Liver (tissue), 9 donors: ENCODE results near the gene KNDC1. TPM values are rescaled to one million over a fixed set of nuclear protein-coding genes. Genes with fewer than 3 reads are reported as not detected.

ENCODE experiments used
- DNase-seq: peaks from one replicate; pipeline ENCODE4 v3.0.0-alpha.2; 2017; ENCODE audit warnings: low spot score
- H3K27ac ChIP-seq, 2 donors: one replicate each; pipeline ENCODE4 v1.7.0; 2013; ENCODE audit warnings: inconsistent platforms in 2 of 2, low read length in 2 of 2, control low read depth in 1 of 2, low read depth in 1 of 2, mild to moderate bottlenecking in 1 of 2
- H3K27me3 ChIP-seq, 4 donors: one replicate each; pipeline versions ENCODE4 v1.6.1 to v1.7.0; 2013; ENCODE audit warnings: low read length in 3 of 4, inconsistent platforms in 1 of 4, mild to moderate bottlenecking in 1 of 4, moderate library complexity in 1 of 4; ENCODE audit not compliant: control insufficient read depth in 4 of 4, insufficient read depth in 4 of 4
- H3K36me3 ChIP-seq, 4 donors: one replicate each; pipeline versions ENCODE4 v1.6.1 to v1.7.0; 2013; ENCODE audit warnings: low read length in 3 of 4, mild to moderate bottlenecking in 3 of 4, low read depth in 1 of 4, moderate library complexity in 1 of 4; ENCODE audit not compliant: control insufficient read depth in 4 of 4, insufficient read depth in 3 of 4
- H3K4me1 ChIP-seq, 4 donors: one replicate each; pipeline versions ENCODE4 v1.6.1 to v1.7.0; 2013; ENCODE audit warnings: low read length in 3 of 4, mild to moderate bottlenecking in 3 of 4, moderate library complexity in 1 of 4; ENCODE audit not compliant: control insufficient read depth in 4 of 4, insufficient read depth in 4 of 4
- H3K4me3 ChIP-seq, 3 donors: one replicate each; pipeline versions ENCODE4 v1.6.1 to v1.7.0; 2013; ENCODE audit warnings: low read length in 3 of 3, control low read depth in 1 of 3, low read depth in 1 of 3, mild to moderate bottlenecking in 1 of 3
- H3K9ac ChIP-seq, 2 donors: one replicate each; pipeline ENCODE4 v1.7.0; 2013; ENCODE audit warnings: low read length in 2 of 2, mild to moderate bottlenecking in 2 of 2, moderate library complexity in 2 of 2, control low read depth in 1 of 2, low read depth in 1 of 2
- H3K9me3 ChIP-seq, 4 donors: one replicate each; pipeline versions ENCODE4 v1.6.1 to v1.7.0; 2013; ENCODE audit warnings: low read length in 3 of 4; ENCODE audit not compliant: control insufficient read depth in 4 of 4
- EGR1 ChIP-seq, 2 donors: IDR thresholded peaks; 2 replicates each; pipeline ENCODE4 v1.6.1; 2016 to 2018; ENCODE audit warnings: antibody characterized with exemption in 2 of 2, low read depth in 2 of 2
- FOXA1 ChIP-seq: IDR thresholded peaks from 2 replicates; pipeline ENCODE4 v1.6.1; 2016; ENCODE audit warnings: antibody characterized with exemption
- FOXA2 ChIP-seq: IDR thresholded peaks from 2 replicates; pipeline ENCODE4 v1.6.1; 2016; ENCODE audit warnings: antibody characterized with exemption
- GABPA ChIP-seq, 2 donors: IDR thresholded peaks in 1 of 2; conservative IDR thresholded peaks in 1 of 2; 2 replicates each; pipeline ENCODE4 v1.6.1; 2016; ENCODE audit warnings: antibody characterized with exemption in 2 of 2, mild to moderate bottlenecking in 1 of 2, moderate library complexity in 1 of 2
- HNF4A ChIP-seq, 2 donors: conservative IDR thresholded peaks; 2 replicates each; pipeline ENCODE4 v1.6.1; 2016; ENCODE audit warnings: antibody characterized with exemption in 2 of 2, mild to moderate bottlenecking in 2 of 2
- HNF4G ChIP-seq: IDR thresholded peaks from 2 replicates; pipeline ENCODE4 v1.6.1; 2016; ENCODE audit warnings: antibody characterized with exemption
- JUND ChIP-seq, 2 donors: IDR thresholded peaks; 2 replicates each; pipeline ENCODE4 v1.6.1; 2016; ENCODE audit warnings: antibody characterized with exemption in 2 of 2
- NR2F2 ChIP-seq: IDR thresholded peaks from 2 replicates; pipeline ENCODE4 v1.6.1; 2016; ENCODE audit warnings: antibody characterized with exemption
- RAD21 ChIP-seq, 2 donors: IDR thresholded peaks; 2 replicates each; pipeline ENCODE4 v1.6.1; 2016; ENCODE audit warnings: antibody characterized with exemption in 2 of 2, mild to moderate bottlenecking in 2 of 2
- RXRA ChIP-seq, 2 donors: IDR thresholded peaks; 2 replicates each; pipeline ENCODE4 v1.6.1; 2017 to 2018; ENCODE audit warnings: antibody characterized with exemption in 2 of 2, mild to moderate bottlenecking in 1 of 2
- SP1 ChIP-seq: IDR thresholded peaks from 2 replicates; pipeline ENCODE4 v1.6.1; 2018; ENCODE audit warnings: antibody characterized with exemption, mild to moderate bottlenecking
- TAF1 ChIP-seq: conservative IDR thresholded peaks from 2 replicates; pipeline ENCODE4 v1.6.1; 2016; ENCODE audit warnings: antibody characterized with exemption, mild to moderate bottlenecking
- YY1 ChIP-seq: IDR thresholded peaks from 2 replicates; pipeline ENCODE4 v1.6.1; 2016; ENCODE audit warnings: antibody characterized with exemption, mild to moderate bottlenecking
- WGBS: extraction: QIAGEN DNeasy Blood & Tissue Kit; methylation state at CpG from one replicate; pipeline ENCODE4 v1.1.7; 2013; 5-methylcytosine and 5-hydroxymethylcytosine counted together
- polyA plus RNA-seq, 2 donors: library from polyadenylated mRNA; stranded (reverse) in 1 of 2; unstranded in 1 of 2; fragments of 200-250 nt in 1 of 2; fragments of >200 nt in 1 of 2; fragmentation: Nextera tagmentation in 1 of 2; extraction: Ambion mirVana in 1 of 2; gene quantifications; one replicate each; pipeline versions ENCODE4 v1.2.1 to v1.2.3, GENCODE V29; 2013 to 2015
- total RNA-seq, 2 donors: library from RNA; depleted of rRNA; stranded (reverse); fragments of >200 nt; gene quantifications; one replicate each; pipeline ENCODE4 v1.2.3, GENCODE V29; 2014
- TF ChIP-seq, protein P1 (sequence below): fragments of 150-350 bp; IDR thresholded peaks from 2 replicates; pipeline ENCODE4 v1.5.1; 2017; ENCODE audit warnings: improper control_type of control experiment, low read depth, low read length; ENCODE audit not compliant: missing input control
- TF ChIP-seq, protein P2 (sequence below): IDR thresholded peaks from 2 replicates; pipeline ENCODE4 v1.6.1; 2016; ENCODE audit warnings: antibody characterized with exemption, mild to moderate bottlenecking
- TF ChIP-seq, protein P3 (sequence below): IDR thresholded peaks from 2 replicates; pipeline ENCODE4 v1.6.1; 2016; ENCODE audit warnings: antibody characterized with exemption
- TF ChIP-seq, protein P4 (sequence below): IDR thresholded peaks from 2 replicates; pipeline ENCODE4 v1.6.1; 2016; ENCODE audit warnings: antibody characterized with exemption
- donor health status: healthy.
- donor health status: healthy.
- donor health status: healthy.
- donor health status: healthy.
- donor health status: healthy.

KNDC1 gene
- total and polyA plus RNA-seq, 4 donors = 0.53 to 12.9 (median 4.3) TPM

DNA sequence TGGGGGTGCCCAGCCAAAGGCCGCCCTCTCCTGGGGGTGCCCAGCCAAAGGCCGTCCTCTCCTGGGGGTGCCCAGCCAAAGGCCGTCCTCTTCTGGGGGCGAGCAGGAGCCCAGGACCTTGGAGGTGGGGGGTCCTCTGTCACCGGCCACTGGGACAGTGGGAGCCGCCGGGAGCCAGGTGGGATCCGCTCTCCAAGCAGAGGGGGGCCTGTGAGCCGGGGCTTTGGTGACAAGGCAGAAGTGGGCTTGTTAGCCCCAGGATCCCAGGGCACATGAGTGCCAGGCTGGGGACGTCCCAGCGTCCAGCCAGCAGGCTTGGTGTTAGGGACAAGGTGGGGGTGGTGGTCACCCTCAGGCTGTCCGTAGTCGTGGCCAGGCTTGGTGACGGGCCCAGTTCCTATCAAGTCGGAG is 40.6 kb downstream of the KNDC1 start:
- Histone ChIP-seq H3K27ac (no peak overlapping the region), H3K36me3 (peaks cover 0 to 19% (median 0%) of the 10 kb centered on the region in 4 donors), H3K4me1 (no peaks in the 10 kb centered on the region), H3K9me3 (no peaks in the 10 kb centered on the region), H3K9ac (no peak overlapping the region), H3K27me3 (no peaks in the 10 kb centered on the region), H3K4me3 (no peak overlapping the region)
- DNase-seq = no peak
- WGBS = 85% methylated on average over 15 of the region's 15 CpGs
- TF ChIP-seq, protein P1, sequence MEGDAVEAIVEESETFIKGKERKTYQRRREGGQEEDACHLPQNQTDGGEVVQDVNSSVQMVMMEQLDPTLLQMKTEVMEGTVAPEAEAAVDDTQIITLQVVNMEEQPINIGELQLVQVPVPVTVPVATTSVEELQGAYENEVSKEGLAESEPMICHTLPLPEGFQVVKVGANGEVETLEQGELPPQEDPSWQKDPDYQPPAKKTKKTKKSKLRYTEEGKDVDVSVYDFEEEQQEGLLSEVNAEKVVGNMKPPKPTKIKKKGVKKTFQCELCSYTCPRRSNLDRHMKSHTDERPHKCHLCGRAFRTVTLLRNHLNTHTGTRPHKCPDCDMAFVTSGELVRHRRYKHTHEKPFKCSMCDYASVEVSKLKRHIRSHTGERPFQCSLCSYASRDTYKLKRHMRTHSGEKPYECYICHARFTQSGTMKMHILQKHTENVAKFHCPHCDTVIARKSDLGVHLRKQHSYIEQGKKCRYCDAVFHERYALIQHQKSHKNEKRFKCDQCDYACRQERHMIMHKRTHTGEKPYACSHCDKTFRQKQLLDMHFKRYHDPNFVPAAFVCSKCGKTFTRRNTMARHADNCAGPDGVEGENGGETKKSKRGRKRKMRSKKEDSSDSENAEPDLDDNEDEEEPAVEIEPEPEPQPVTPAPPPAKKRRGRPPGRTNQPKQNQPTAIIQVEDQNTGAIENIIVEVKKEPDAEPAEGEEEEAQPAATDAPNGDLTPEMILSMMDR = no peak
- TF ChIP-seq YY1 (no peak), SP1 (no peak), NR2F2 (no peak), EGR1 (IDR thresholded peaks at IDR 0.05; ENCODE audit: low read depth in 2 of 2) (no peak), HNF4G (no peak), FOXA1 (no peak), TAF1 (no peak), HNF4A (conservative IDR thresholded peaks at IDR 0.05) (no peak), FOXA2 (no peak), JUND (IDR thresholded peaks at IDR 0.05) (no peak), RAD21 (IDR thresholded peaks at IDR 0.05) (no peak), GABPA (IDR thresholded peaks at IDR 0.05 in 1 of 2, conservative IDR thresholded peaks at IDR 0.05 in 1 of 2) (no peak), RXRA (IDR thresholded peaks at IDR 0.05) (no peak)
- TF ChIP-seq, protein P2, sequence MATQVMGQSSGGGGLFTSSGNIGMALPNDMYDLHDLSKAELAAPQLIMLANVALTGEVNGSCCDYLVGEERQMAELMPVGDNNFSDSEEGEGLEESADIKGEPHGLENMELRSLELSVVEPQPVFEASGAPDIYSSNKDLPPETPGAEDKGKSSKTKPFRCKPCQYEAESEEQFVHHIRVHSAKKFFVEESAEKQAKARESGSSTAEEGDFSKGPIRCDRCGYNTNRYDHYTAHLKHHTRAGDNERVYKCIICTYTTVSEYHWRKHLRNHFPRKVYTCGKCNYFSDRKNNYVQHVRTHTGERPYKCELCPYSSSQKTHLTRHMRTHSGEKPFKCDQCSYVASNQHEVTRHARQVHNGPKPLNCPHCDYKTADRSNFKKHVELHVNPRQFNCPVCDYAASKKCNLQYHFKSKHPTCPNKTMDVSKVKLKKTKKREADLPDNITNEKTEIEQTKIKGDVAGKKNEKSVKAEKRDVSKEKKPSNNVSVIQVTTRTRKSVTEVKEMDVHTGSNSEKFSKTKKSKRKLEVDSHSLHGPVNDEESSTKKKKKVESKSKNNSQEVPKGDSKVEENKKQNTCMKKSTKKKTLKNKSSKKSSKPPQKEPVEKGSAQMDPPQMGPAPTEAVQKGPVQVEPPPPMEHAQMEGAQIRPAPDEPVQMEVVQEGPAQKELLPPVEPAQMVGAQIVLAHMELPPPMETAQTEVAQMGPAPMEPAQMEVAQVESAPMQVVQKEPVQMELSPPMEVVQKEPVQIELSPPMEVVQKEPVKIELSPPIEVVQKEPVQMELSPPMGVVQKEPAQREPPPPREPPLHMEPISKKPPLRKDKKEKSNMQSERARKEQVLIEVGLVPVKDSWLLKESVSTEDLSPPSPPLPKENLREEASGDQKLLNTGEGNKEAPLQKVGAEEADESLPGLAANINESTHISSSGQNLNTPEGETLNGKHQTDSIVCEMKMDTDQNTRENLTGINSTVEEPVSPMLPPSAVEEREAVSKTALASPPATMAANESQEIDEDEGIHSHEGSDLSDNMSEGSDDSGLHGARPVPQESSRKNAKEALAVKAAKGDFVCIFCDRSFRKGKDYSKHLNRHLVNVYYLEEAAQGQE = no peak
- TF ChIP-seq, protein P3, sequence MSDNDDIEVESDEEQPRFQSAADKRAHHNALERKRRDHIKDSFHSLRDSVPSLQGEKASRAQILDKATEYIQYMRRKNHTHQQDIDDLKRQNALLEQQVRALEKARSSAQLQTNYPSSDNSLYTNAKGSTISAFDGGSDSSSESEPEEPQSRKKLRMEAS = no peak
- TF ChIP-seq, protein P4, sequence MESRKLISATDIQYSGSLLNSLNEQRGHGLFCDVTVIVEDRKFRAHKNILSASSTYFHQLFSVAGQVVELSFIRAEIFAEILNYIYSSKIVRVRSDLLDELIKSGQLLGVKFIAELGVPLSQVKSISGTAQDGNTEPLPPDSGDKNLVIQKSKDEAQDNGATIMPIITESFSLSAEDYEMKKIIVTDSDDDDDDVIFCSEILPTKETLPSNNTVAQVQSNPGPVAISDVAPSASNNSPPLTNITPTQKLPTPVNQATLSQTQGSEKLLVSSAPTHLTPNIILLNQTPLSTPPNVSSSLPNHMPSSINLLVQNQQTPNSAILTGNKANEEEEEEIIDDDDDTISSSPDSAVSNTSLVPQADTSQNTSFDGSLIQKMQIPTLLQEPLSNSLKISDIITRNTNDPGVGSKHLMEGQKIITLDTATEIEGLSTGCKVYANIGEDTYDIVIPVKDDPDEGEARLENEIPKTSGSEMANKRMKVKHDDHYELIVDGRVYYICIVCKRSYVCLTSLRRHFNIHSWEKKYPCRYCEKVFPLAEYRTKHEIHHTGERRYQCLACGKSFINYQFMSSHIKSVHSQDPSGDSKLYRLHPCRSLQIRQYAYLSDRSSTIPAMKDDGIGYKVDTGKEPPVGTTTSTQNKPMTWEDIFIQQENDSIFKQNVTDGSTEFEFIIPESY = no peak
